Measurements from ENCODE around the gene RETREG2. TPM values are rescaled to one million over a fixed set of nuclear protein-coding genes. Genes with fewer than 3 reads are reported as not detected.

The RETREG2 gene
- total and polyA plus RNA-seq, 2 of the 4 experiments (the other 2 are of a cell fraction): 45.2 to 51.1 TPM

DNA sequence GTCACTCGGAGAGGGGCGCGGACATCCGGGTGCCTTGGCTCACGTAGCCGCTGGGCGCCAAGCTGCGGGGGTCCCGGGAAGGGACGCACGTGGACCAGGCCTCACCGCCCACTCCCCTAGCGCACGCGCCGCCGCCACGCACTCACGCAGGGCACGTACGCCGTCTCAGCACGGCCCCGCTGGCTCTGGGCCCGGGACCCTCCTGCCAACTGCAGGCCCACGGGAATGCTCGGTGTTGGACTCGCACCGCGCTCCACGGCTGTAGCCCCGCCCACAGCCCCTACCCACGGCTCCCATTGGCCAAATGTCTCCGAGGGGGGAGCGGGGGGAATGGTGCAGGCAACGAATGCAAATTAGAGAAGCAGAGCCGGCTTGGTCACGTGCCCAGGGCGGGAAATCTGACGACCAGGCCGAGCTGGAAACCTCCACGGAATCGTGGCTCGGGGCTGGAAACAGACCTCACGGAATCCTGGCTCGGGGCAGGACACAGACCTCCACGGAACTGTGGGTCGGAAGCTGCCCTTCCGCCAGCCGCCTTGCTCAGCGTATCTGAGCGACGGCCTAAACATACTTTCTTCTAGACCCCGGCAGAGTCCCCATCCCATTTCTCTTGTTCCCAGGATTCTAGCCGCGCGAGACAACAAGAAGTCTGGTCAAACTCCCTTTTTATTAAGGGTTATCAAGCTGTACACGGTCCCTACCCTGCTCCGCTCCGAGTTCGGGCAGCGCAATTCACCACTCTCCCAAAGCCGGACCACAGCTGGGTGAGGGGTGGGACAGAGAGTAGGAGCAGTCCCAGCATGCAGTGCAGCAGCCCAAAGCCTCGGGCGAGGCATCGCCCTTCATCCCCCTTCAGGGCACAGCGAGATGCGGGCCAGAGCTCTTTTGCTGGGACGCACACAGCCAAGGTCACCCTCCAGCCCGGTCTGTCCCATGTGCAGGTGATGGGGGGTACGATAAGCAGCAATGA is 40.9 kb downstream of the RETREG2 start, which contains the start of gene ABCB6:
ABCB6 (minus strand) TSS at position 227 of the 970 bp plus-strand sequence. CDS start 285 bp downstream, outside the sequence.
- DNase-seq (peak; percentile 90), ATAC-seq (ENCODE audit: low read depth) (peak; percentile 89)
- Histone ChIP-seq H4K91ac (ENCODE audit: insufficient read depth, low read depth, low read length) (peak within 1 kb of the TSS; percentile 97), H3K4ac (ENCODE audit: low read depth, low read length) (peak within 1 kb of the TSS; percentile 98), H3K9me1 (ENCODE audit: insufficient read depth, low read length) (peaks cover 6% of the 10 kb centered on the region), H2BK20ac (ENCODE audit: low read depth, low read length) (peak within 1 kb of the TSS; percentile 53; the same call in 1 of the 2 replicates), H3K27me3 (ENCODE audit: control insufficient read depth, insufficient read depth, low read length) (no peaks in the 10 kb centered on the region), H3K9ac (ENCODE audit: low read depth, low read length) (peak within 1 kb of the TSS; percentile 77), H3K79me1 (ENCODE audit: low read depth in 1 of 2, low read length in 2 of 2) (peaks cover 8 to 31% of the 10 kb centered on the region in 2 experiments; a peak in 3 of 4 replicates), H2AK9ac (replicated peaks; ENCODE audit: low read depth, low read length, poor library complexity) (peak within 1 kb of the TSS; percentile 97), H2AFZ (replicated peaks; ENCODE audit: low read length, poor library complexity) (peak within 1 kb of the TSS; percentile 91), H3K4me2 (ENCODE audit: low read depth, low read length) (peak within 1 kb of the TSS; percentile 93), H2BK5ac (ENCODE audit: low read depth, low read length, poor library complexity, severe bottlenecking) (peak within 1 kb of the TSS; percentile 91), H4K5ac (ENCODE audit: low read depth, low read length) (peak within 1 kb of the TSS; percentile 78), H3K4me1 (ENCODE audit: control insufficient read depth, insufficient read depth, low read length) (peaks cover 5% of the 10 kb centered on the region; the same call in 1 of the 2 replicates), H3K9me3 (ENCODE audit: control insufficient read depth, insufficient read depth, low read length) (no peaks in the 10 kb centered on the region), H3K23ac (ENCODE audit: low read depth, low read length) (peak within 1 kb of the TSS; percentile 98), H3K14ac (replicated peaks; ENCODE audit: low read depth, low read length) (peak within 1 kb of the TSS; percentile 88), H2BK15ac (ENCODE audit: low read depth, low read length) (peak within 1 kb of the TSS; percentile 41; the same call in 1 of the 3 replicates), H3K4me3 (ENCODE audit: insufficient read depth, low read depth, low read length) (peak within 1 kb of the TSS; percentile 54), H2BK120ac (ENCODE audit: low read depth, low read length) (peak within 1 kb of the TSS; percentile 90), H4K8ac (ENCODE audit: low read depth in 2 of 2, low read length in 2 of 2) (peak within 1 kb of the TSS; percentile 16 to 87; a peak in 3 of 4 replicates), H3K56ac (ENCODE audit: extremely low read depth, insufficient read depth, low read length) (peak within 1 kb of the TSS; percentile 82; the same call in 1 of the 2 replicates), H2AK5ac (ENCODE audit: low read depth, low read length) (peak within 1 kb of the TSS; percentile 90), H3K18ac (ENCODE audit: low read depth, low read length) (peak within 1 kb of the TSS; percentile 81), H3K36me3 (ENCODE audit: control insufficient read depth, insufficient read depth, low read length) (peaks cover 50% of the 10 kb centered on the region), H3K27ac (ENCODE audit: insufficient read depth, low read length) (peak within 1 kb of the TSS; percentile 92), H4K20me1 (ENCODE audit: insufficient read depth, low read length) (peaks cover 11% of the 10 kb centered on the region)
- in situ Hi-C loops (cut with MboI; ENCODE audit: low sequenced_read_pairs) (no loop called here), dilution Hi-C loops (cut with HindIII; ENCODE audit: low sequenced_read_pairs, unreplicated experiment) (no loop called here), intact Hi-C loops (cut with micrococcal nuclease) (loop anchor here (1.0 to 2.0 kb wide), 3 partner anchors 59 to 79 kb away; partner anchors contain the start of genes DNAJB2 and NHEJ1)
- TF ChIP-seq MXI1 (IDR thresholded peaks at IDR 0.05; ENCODE audit: borderline replicate concordance, low read depth, low read length) (peak; percentile 84), MAZ (IDR thresholded peaks at IDR 0.05; ENCODE audit: borderline replicate concordance, low read depth, low read length) (peak; percentile 52; the same call in 1 of the 2 replicates), CHD1 (IDR thresholded peaks at IDR 0.05; ENCODE audit: low read depth, low read length) (no peak), USF2 (IDR thresholded peaks at IDR 0.05; ENCODE audit: low read depth, low read length) (peak; percentile 98), BHLHE40 (IDR thresholded peaks at IDR 0.05; ENCODE audit: low read depth, low read length) (peak; percentile 83), CTCF (conservative IDR thresholded peaks at IDR 0.05; ENCODE audit: low read depth, low read length) (no peak), FOS (IDR thresholded peaks at IDR 0.05; ENCODE audit: low read depth, low read length) (no peak)
- TF ChIP-seq, protein P1, sequence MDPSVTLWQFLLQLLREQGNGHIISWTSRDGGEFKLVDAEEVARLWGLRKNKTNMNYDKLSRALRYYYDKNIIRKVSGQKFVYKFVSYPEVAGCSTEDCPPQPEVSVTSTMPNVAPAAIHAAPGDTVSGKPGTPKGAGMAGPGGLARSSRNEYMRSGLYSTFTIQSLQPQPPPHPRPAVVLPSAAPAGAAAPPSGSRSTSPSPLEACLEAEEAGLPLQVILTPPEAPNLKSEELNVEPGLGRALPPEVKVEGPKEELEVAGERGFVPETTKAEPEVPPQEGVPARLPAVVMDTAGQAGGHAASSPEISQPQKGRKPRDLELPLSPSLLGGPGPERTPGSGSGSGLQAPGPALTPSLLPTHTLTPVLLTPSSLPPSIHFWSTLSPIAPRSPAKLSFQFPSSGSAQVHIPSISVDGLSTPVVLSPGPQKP (IDR thresholded peaks at IDR 0.05; ENCODE audit: borderline replicate concordance, low read depth, low read length): no peak
- WGBS, 2 experiments (ENCODE audit: extremely low coverage in 2 of 2, insufficient read length in 1 of 2): 3% methylated on average over 32 of the region's 71 CpGs; no CpG with 5 or more reads in 1 of the 2 experiments
- CTCF ChIA-PET: interaction anchor here (0.8 to 0.9 kb wide), 2 partner anchors 13 to 76 kb away, joined by 3 read pairs; partner anchors contain the start of gene ZFAND2B
- no TSS peak for BruUV-seq (replicated peaks)
- POLR2A ChIA-PET (ENCODE audit: unreplicated experiment): no interaction called here

Measured in IMR-90 (cell line).